ENCODE data around the gene PDK4. TPM values are rescaled to one million over a fixed set of nuclear protein-coding genes. Genes with fewer than 3 reads are reported as not detected.

Gene PDK4
- total RNA-seq (2022) (1.2 and 1.3 TPM in 2 replicates), Bru-seq, nascent RNA (percentile 47 among the genes with signal in this experiment), BruChase-seq, experiment 1, labeled RNA remaining after a 6-hour chase (percentile 54 among the genes with signal in this experiment), BruChase-seq, experiment 2, labeled RNA remaining after a 2-hour chase (percentile 62 among the genes with signal in this experiment)
- long read RNA-seq, partial matches to known transcripts, result 0 of 2 reads
- long read RNA-seq, other reads (novel, unspliced or antisense), result 0 of 2 reads

DNA sequence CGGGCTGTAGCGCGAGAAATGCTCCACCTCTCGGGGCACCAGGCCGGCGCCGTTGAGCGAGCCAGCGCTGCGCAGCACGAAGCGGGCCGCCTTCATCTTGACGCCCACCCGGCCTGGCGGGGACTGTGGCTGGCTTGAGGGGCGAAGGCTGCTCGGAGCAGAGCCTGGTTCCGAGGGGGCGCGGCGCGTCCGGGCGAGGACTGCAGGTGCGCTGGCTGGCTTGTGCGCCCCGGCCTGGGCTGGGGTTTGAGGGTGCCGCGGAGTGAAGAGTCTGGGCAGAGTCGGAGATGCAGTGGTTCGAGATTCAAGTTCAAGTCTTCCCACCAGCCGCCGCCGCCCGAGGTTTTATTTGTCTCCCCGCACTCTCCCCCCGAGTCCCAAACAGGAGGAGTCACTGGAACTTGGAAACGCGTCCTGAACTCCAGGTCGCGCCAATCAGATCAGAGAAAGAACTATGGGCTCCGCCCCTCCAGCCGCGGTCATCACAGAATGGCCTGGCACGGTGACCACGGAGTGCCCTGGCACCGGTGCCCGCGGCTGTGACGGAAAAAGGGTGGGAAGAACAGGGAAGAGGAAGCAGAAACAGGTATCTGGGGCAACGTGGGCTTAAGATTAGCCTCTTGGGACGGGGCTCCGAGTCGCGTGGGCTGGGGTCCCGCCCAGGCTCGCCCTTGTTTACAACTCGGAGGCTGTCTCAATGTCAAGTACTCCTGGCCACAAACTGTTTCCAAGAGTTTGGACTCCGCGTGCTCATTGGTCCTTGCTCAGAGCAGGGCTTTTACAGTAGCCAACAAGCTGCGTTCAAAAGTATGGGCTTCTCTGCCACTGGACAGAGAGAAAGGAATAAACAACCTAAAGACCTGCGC is at the start of gene PDK4:
PDK4 (minus strand) TSS at position 319 of the 866 bp plus-strand sequence; CDS start at position 96, 223 bp downstream.
- CTCF ChIA-PET, result interaction anchor here (0.6 to 6.9 kb wide), 13 partner anchors 12 to 95 kb away, joined by 3 to 73 read pairs (median 4); no protein-coding TSS in a partner anchor
- intact Hi-C loops (cut with micrococcal nuclease), result loop anchor here (2.0 kb wide), 1 partner anchor 52 kb away; no protein-coding TSS in a partner anchor

DNA sequence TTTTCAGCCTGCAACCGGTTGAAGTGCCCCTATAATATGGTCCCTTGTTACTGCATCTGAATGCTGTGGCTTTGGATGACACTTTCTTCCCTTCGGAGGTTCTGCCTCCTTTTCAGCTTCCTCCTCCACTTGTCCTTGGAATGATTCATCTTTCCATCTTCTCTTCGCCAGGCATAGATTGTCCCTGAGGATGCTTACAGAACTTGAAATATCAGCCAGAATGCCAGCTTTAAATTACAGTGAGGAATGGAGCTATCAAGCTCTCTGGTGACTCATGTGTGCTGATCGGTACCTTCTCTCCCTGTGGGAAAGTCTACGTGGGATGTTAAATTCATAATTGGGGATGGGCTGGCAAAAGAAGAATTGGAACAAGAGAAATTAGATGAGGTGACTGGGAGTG is 45.9 kb upstream of the PDK4 start:
- Mint-ChIP-seq H3K4me3 (ENCODE audit: unreplicated experiment) (no peak overlapping the region), H3K36me3 (ENCODE audit: insufficient read depth, unreplicated experiment) (no peaks in the 10 kb centered on the region), H3K27ac (ENCODE audit: low read depth, unreplicated experiment) (no peak overlapping the region), H3K4me1 (ENCODE audit: insufficient read depth, unreplicated experiment) (no peaks in the 10 kb centered on the region), H3K9me3 (ENCODE audit: unreplicated experiment) (no peaks in the 10 kb centered on the region), H3K27me3 (ENCODE audit: insufficient read depth, unreplicated experiment) (peaks cover 13% of the 10 kb centered on the region)
- CTCF ChIA-PET, result interaction anchor here (1.0 to 1.5 kb wide), 2 partner anchors 44 to 130 kb away, joined by 5 read pairs; no protein-coding TSS in a partner anchor
- POLR2A ChIA-PET, result no interaction called here
- intact Hi-C loops (cut with micrococcal nuclease), result no loop called here
- TF ChIP-seq, protein P1, sequence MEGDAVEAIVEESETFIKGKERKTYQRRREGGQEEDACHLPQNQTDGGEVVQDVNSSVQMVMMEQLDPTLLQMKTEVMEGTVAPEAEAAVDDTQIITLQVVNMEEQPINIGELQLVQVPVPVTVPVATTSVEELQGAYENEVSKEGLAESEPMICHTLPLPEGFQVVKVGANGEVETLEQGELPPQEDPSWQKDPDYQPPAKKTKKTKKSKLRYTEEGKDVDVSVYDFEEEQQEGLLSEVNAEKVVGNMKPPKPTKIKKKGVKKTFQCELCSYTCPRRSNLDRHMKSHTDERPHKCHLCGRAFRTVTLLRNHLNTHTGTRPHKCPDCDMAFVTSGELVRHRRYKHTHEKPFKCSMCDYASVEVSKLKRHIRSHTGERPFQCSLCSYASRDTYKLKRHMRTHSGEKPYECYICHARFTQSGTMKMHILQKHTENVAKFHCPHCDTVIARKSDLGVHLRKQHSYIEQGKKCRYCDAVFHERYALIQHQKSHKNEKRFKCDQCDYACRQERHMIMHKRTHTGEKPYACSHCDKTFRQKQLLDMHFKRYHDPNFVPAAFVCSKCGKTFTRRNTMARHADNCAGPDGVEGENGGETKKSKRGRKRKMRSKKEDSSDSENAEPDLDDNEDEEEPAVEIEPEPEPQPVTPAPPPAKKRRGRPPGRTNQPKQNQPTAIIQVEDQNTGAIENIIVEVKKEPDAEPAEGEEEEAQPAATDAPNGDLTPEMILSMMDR (IDR thresholded peaks at IDR 0.05; ENCODE audit: unreplicated experiment), result no peak
- DNase-seq (ENCODE audit: unreplicated experiment), result no peak
- no TSS peak for BruUV-seq (replicated peaks)

More for the DNA sequence above, at the start of gene PDK4:
- H3K36me3 Mint-ChIP-seq (ENCODE audit: insufficient read depth, unreplicated experiment), result peaks cover 18% of the 10 kb centered on the region
- peak within 1 kb of the TSS; percentile 72 for H3K4me3 Mint-ChIP-seq (ENCODE audit: unreplicated experiment)
- peaks cover 13% of the 10 kb centered on the region for H3K4me1 Mint-ChIP-seq (ENCODE audit: insufficient read depth, unreplicated experiment)
- TF ChIP-seq, protein P1 (IDR thresholded peaks at IDR 0.05; ENCODE audit: unreplicated experiment), result no peak
- no peaks in the 10 kb centered on the region for H3K27me3 Mint-ChIP-seq (ENCODE audit: insufficient read depth, unreplicated experiment)
- no peaks in the 10 kb centered on the region for H3K9me3 Mint-ChIP-seq (ENCODE audit: unreplicated experiment)
- no TSS peak for BruUV-seq (replicated peaks)
- DNase-seq (ENCODE audit: unreplicated experiment), result peak; percentile 89
- POLR2A ChIA-PET, result interaction anchor here (0.6 to 6.2 kb wide), 12 partner anchors 9 to 94 kb away, joined by 3 to 61 read pairs (median 4); no protein-coding TSS in a partner anchor
- peak within 1 kb of the TSS; percentile 84 for H3K27ac Mint-ChIP-seq (ENCODE audit: low read depth, unreplicated experiment)

DNA sequence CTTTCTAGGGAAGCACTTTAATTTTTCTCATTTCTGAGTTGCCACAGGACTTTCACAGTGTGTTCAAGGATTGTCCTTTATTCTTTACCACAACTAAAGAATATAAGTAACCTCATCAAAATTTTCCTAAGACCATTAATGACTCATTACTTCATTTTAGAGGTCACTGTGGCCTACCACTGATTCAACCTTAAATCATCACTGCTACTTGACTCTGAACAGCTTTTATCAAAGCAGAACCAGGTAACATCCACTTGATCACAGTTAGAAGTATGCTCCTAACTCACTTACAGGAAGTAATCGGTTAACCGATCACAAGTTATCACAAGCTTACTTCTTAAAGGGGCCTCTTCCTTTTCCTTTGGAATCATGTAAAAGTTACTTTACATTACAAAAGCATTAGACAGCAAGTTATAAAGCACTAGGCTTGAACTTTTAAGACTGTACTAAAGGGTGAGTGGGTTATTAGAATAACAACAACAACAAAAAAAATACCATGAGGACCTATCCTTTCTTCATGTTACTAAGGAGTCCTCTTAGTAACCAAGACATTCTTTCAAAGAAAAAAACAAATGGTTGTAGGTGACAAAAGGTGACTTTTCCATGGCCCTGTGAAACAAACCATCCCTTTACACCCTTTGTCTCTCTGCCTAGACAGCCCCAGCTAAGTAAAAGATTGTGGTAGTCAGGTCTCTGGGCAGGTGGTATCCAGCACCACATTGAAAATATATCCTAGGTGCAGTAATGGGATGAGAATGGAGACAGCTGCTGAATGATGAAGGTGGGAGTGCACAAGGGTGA is 40.0 kb upstream of the PDK4 start:
- Mint-ChIP-seq H3K4me1 (ENCODE audit: insufficient read depth, unreplicated experiment) (peaks cover 6% of the 10 kb centered on the region), H3K27me3 (ENCODE audit: insufficient read depth, unreplicated experiment) (no peaks in the 10 kb centered on the region), H3K36me3 (ENCODE audit: insufficient read depth, unreplicated experiment) (no peaks in the 10 kb centered on the region), H3K9me3 (ENCODE audit: unreplicated experiment) (no peaks in the 10 kb centered on the region), H3K27ac (ENCODE audit: low read depth, unreplicated experiment) (no peak overlapping the region), H3K4me3 (ENCODE audit: unreplicated experiment) (no peak overlapping the region)
- DNase-seq (ENCODE audit: unreplicated experiment), result no peak
- intact Hi-C loops (cut with micrococcal nuclease), result no loop called here
- POLR2A ChIA-PET, result interaction anchor here (0.7 to 1.2 kb wide), 3 partner anchors 66 to 1113 kb away, joined by 3 to 4 read pairs (median 4); no protein-coding TSS in a partner anchor
- CTCF ChIA-PET, result interaction anchor here (0.6 to 1.4 kb wide), 3 partner anchors 38 to 103 kb away, joined by 3 to 6 read pairs (median 3); no protein-coding TSS in a partner anchor
- TF ChIP-seq, protein P1 (IDR thresholded peaks at IDR 0.05; ENCODE audit: unreplicated experiment), result no peak
- no TSS peak for BruUV-seq (replicated peaks)
